ENCODE results near the gene CD6.
A peak's percentile ranks its signal among the peaks of the same experiment; 100 is the strongest.

Gene CD6

GRCh38 chr11:60933416-60934123 is 37.9 kb upstream of the CD6 start:
- H3K4me3 ChIP-seq (ENCODE audit: low read depth, low read length), result no peak overlapping the region
- CTCF ChIA-PET, result interaction anchor here (0.7 kb wide), 1 partner anchor 196 kb away, joined by 4 read pairs; no protein-coding TSS in a partner anchor
- peaks cover 0 to 69% of the 10 kb centered on the region in 2 experiments; a peak in 1 of 3 replicates for H3K36me3 ChIP-seq (ENCODE audit: control insufficient read depth in 2 of 2, insufficient read depth in 1 of 2, low read length in 2 of 2)
- POLR2A ChIA-PET, result interaction anchor here (1.0 kb wide), 2 partner anchors 15 to 20 kb away, joined by 3 read pairs; no protein-coding TSS in a partner anchor
- H3K27ac ChIP-seq (ENCODE audit: extremely low read depth, low read depth, low read length), result no peak overlapping the region
- H3K9me3 ChIP-seq (ENCODE audit: control insufficient read depth, insufficient read depth, low read depth, low read length), result no peaks in the 10 kb centered on the region
- H3K4me1 ChIP-seq (ENCODE audit: control insufficient read depth, insufficient read depth, low read length), result no peaks in the 10 kb centered on the region
- TF ChIP-seq RBAK (tag by site-specific recombination; IDR thresholded peaks at IDR 0.05), result no peak
- TF ChIP-seq EGR2 (tag by site-specific recombination; IDR thresholded peaks at IDR 0.05; ENCODE audit: low read depth), result 0 out of 2 replicates have a peak, but pooled peaks have one; percentile 25

- Histone ChIP-seq H3K4me1 (ENCODE audit: control insufficient read depth, insufficient read depth, low read length) (no peaks in the 10 kb centered on the region), H3K36me3 (ENCODE audit: control insufficient read depth in 2 of 2, insufficient read depth in 1 of 2, low read length in 2 of 2) (peaks cover 0 to 62% of the 10 kb centered on the region in 2 experiments; a peak in 1 of 3 replicates), H3K4me3 (ENCODE audit: low read depth, low read length) (no peak overlapping the region), H3K27ac (ENCODE audit: extremely low read depth, low read depth, low read length) (no peak overlapping the region), H3K9me3 (ENCODE audit: control insufficient read depth, insufficient read depth, low read depth, low read length) (no peaks in the 10 kb centered on the region)
- CTCF ChIA-PET, result no interaction called here
- POLR2A ChIA-PET, result interaction anchor here (1.0 kb wide), 2 partner anchors 14 to 21 kb away, joined by 3 read pairs; no protein-coding TSS in a partner anchor
- TF ChIP-seq ZNF701 (tag by site-specific recombination; IDR thresholded peaks at IDR 0.05) (no peak), BCL11B (tag by site-specific recombination; IDR thresholded peaks at IDR 0.05; ENCODE audit: low read depth) (no peak), KLF9 (tag by site-specific recombination; IDR thresholded peaks at IDR 0.05; ENCODE audit: low read depth) (no peak), ZNF16 (tag by site-specific recombination; IDR thresholded peaks at IDR 0.05; ENCODE audit: low read depth) (no peak), ZNF114 (tag by site-specific recombination; IDR thresholded peaks at IDR 0.05) (no peak), ZNF518A (tag by site-specific recombination; conservative IDR thresholded peaks at IDR 0.05; ENCODE audit: low read depth) (no peak), ZNF600 (tag by site-specific recombination; IDR thresholded peaks at IDR 0.05) (no peak), ZNF426 (tag by site-specific recombination; IDR thresholded peaks at IDR 0.05) (no peak), ZNF398 (tag by site-specific recombination; IDR thresholded peaks at IDR 0.05) (no peak), BCL6B (tag by site-specific recombination; IDR thresholded peaks at IDR 0.05) (no peak), IKZF3 (tag by site-specific recombination; IDR thresholded peaks at IDR 0.05) (no peak), ZNF561 (tag by site-specific recombination; IDR thresholded peaks at IDR 0.05; ENCODE audit: borderline replicate concordance) (no peak), ZFHX2 (tag by site-specific recombination; conservative IDR thresholded peaks at IDR 0.05) (no peak), ZBTB21 (tag by site-specific recombination; IDR thresholded peaks at IDR 0.05) (no peak), ZNF10 (tag by site-specific recombination; IDR thresholded peaks at IDR 0.05) (no peak), GLIS1 (tag by site-specific recombination; IDR thresholded peaks at IDR 0.05) (no peak), ZNF19 (tag by site-specific recombination; IDR thresholded peaks at IDR 0.05; ENCODE audit: low read depth) (no peak), ZNF354C (tag by site-specific recombination; IDR thresholded peaks at IDR 0.05; ENCODE audit: borderline replicate concordance, low read depth) (no peak), ZNF580 (tag by site-specific recombination; IDR thresholded peaks at IDR 0.05) (no peak)
Measured at GRCh38 chr11:60934124-60934789, 37.2 kb upstream of the CD6 start.

Data from HEK293 (cell line).